Vagina (tissue), 2 donors: Measurements from ENCODE around the gene FCER2. TPM values are rescaled to one million over a fixed set of nuclear protein-coding genes. Genes with fewer than 3 reads are reported as not detected.

Experiments used
- DNase-seq, 2 donors: peaks; one replicate each; pipeline ENCODE4 v3.0.0-alpha.2; 2017; ENCODE audit errors: extremely low spot score in 2 of 2
- H3K27ac ChIP-seq: fragments of 200-600 bp; sonication (generic); one replicate; pipeline ENCODE4 v1.5.1; 2019
- H3K27me3 ChIP-seq: fragments of 200-600 bp; sonication (generic); one replicate; pipeline ENCODE4 v1.5.1; 2019
- H3K36me3 ChIP-seq, 2 donors: fragments of 200-600 bp; sonication (generic); one replicate each; pipeline ENCODE4 v1.5.1; 2017 to 2019
- H3K4me1 ChIP-seq: fragments of 200-600 bp; sonication (generic); one replicate; pipeline ENCODE4 v1.5.1; 2019
- H3K4me3 ChIP-seq, 2 donors: fragments of 200-600 bp; sonication (generic); 1 replicate in 1 of 2; 2 replicates in 1 of 2; pipeline ENCODE4 v1.5.1; 2016 to 2019
- H3K9me3 ChIP-seq: fragments of 200-600 bp; sonication (generic); one replicate; pipeline ENCODE4 v1.5.1; 2019
- POLR2A ChIP-seq, 2 donors: fragments of 450-650 bp; IDR thresholded peaks; one replicate each; pipeline ENCODE4 v1.6.1; 2017; ENCODE audit warnings: antibody characterized with exemption in 2 of 2, mild to moderate bottlenecking in 2 of 2, moderate library complexity in 2 of 2
- POLR2AphosphoS5 ChIP-seq, 2 donors: sonication (generic); formaldehyde crosslinking; IDR thresholded peaks; one replicate each; pipeline ENCODE4 v1.9.0; 2017; ENCODE audit warnings: antibody characterized with exemption in 2 of 2, mild to moderate bottlenecking in 2 of 2, low read depth in 1 of 2; ENCODE audit not compliant: insufficient read depth in 1 of 2
- intact Hi-C: fragments of 100-400 bp; cut with DNase I; formaldehyde crosslinking; loops from one replicate; pipeline ENCODE4 v1.15.1; 2023
- total RNA-seq: library from RNA; depleted of rRNA; stranded (reverse); fragments of >200 nt; gene quantifications from one replicate; pipeline ENCODE4 v1.2.3, GENCODE V29; 2016
- TF ChIP-seq, protein P1 (sequence below), 3 experiments: fragments of 450-650 bp in 2 of 3; fragments of 200-600 bp in 1 of 3; sonication (generic) in 1 of 3; IDR thresholded peaks; one replicate each; pipeline ENCODE4 v1.5.1; 2017 to 2019; ENCODE audit warnings: antibody characterized with exemption in 3 of 3, mild to moderate bottlenecking in 2 of 3, moderate library complexity in 2 of 3

FCER2 gene
- total RNA-seq, 1 donor from 2014 or later = not detected

DNA sequence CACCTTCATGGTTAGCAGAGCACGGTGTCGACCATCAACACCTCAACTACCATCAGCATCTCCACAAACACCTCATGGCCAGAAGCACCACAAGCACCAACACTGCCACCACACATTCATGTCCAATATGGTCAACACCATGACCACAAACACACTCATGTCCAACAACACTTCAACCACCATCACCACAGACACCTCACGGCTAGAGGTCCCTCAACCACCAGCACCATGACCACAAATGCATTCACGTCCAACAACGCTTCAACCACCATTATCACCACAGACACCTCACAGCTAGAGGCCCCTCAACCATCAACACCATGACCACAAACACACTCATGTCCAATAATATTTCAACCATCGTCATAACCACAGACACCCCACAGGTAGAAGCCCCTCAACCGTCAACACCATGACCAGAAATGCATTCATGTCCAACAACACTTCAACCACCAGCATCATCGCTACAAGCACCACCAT, 11.1 kb downstream of the FCER2 start:
- DNase-seq = no peak
- Histone ChIP-seq H3K27ac (no peak overlapping the region), H3K36me3 (no peaks in the 10 kb centered on the region), H3K9me3 (no peaks in the 10 kb centered on the region), H3K4me1 (no peaks in the 10 kb centered on the region), H3K4me3 (no peak overlapping the region), H3K27me3 (no peaks in the 10 kb centered on the region)
- TF ChIP-seq POLR2AphosphoS5 (IDR thresholded peaks at IDR 0.05; ENCODE audit: insufficient read depth in 1 of 2, low read depth in 1 of 2) (no peak), POLR2A (IDR thresholded peaks at IDR 0.05) (no peak)
- TF ChIP-seq, protein P1, sequence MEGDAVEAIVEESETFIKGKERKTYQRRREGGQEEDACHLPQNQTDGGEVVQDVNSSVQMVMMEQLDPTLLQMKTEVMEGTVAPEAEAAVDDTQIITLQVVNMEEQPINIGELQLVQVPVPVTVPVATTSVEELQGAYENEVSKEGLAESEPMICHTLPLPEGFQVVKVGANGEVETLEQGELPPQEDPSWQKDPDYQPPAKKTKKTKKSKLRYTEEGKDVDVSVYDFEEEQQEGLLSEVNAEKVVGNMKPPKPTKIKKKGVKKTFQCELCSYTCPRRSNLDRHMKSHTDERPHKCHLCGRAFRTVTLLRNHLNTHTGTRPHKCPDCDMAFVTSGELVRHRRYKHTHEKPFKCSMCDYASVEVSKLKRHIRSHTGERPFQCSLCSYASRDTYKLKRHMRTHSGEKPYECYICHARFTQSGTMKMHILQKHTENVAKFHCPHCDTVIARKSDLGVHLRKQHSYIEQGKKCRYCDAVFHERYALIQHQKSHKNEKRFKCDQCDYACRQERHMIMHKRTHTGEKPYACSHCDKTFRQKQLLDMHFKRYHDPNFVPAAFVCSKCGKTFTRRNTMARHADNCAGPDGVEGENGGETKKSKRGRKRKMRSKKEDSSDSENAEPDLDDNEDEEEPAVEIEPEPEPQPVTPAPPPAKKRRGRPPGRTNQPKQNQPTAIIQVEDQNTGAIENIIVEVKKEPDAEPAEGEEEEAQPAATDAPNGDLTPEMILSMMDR (IDR thresholded peaks at IDR 0.05) = no peak
- intact Hi-C loops = no loop called here

DNA sequence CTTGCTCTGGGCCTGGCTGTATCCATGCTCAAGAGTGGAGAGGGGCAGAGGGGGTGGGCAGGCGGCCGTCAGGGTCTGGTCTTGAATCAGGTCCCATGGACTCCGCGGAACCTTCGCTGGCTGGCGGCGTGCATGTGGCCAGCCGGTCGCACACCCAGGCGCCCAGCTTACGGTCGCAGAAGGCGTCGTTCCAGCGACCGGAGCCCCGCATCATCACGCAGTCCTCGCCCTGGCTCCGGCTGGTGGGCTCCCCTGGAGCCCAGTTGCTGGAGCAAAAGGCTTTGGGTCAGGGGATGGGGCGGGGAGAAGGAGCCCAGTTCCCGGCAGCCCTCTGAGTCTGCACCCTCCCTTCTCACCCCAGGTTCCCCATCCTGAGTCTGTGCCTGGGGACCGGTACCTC, 12.8 kb downstream of the FCER2 start:
- H3K9me3 ChIP-seq = no peaks in the 10 kb centered on the region
- H3K4me3 ChIP-seq = no peak overlapping the region
- no peak for DNase-seq
- H3K27me3 ChIP-seq = no peaks in the 10 kb centered on the region
- no peaks in the 10 kb centered on the region for H3K4me1 ChIP-seq
- intact Hi-C loops = loop anchor here (10.0 kb wide), 1 partner anchor 594 kb away; no protein-coding TSS in a partner anchor
- peaks cover 0 to 6% of the 10 kb centered on the region in 2 donors for H3K36me3 ChIP-seq
- no peak overlapping the region for H3K27ac ChIP-seq
- TF ChIP-seq POLR2AphosphoS5 (IDR thresholded peaks at IDR 0.05; ENCODE audit: insufficient read depth in 1 of 2, low read depth in 1 of 2) (no peak), POLR2A (IDR thresholded peaks at IDR 0.05) (no peak)
- TF ChIP-seq, protein P1 (IDR thresholded peaks at IDR 0.05) = no peak

DNA sequence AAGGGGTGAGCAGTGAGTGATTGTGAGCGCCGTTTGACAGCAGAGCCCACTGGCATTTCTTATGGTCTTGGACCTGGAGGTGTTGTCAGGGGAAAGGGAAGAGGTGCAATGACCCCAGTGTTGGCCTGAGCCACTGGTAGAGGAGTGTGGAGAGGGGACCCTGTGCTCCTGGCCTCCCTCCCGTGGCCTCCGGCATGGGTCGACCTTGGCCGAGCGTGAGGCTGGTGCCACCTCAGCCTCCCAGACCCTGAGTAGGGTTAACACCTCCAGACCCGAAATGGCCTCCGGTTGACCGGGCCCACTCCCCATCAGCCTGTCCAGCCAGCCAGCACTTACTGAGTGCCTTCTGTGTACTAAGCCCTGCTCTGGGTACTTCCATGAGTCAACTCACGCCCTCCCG, 14.8 kb downstream of the FCER2 start:
- no peaks in the 10 kb centered on the region for H3K9me3 ChIP-seq
- peaks cover 0 to 23% of the 10 kb centered on the region in 2 donors for H3K36me3 ChIP-seq
- no peaks in the 10 kb centered on the region for H3K27me3 ChIP-seq
- no peak for DNase-seq
- intact Hi-C loops = loop anchor here (10.0 kb wide), 1 partner anchor 592 kb away; no protein-coding TSS in a partner anchor
- TF ChIP-seq, protein P1 (IDR thresholded peaks at IDR 0.05) = no peak
- TF ChIP-seq POLR2AphosphoS5 (IDR thresholded peaks at IDR 0.05; ENCODE audit: insufficient read depth in 1 of 2, low read depth in 1 of 2) = no peak
- TF ChIP-seq POLR2A (IDR thresholded peaks at IDR 0.05) = no peak
- peaks cover 3% of the 10 kb centered on the region for H3K4me1 ChIP-seq
- no peak overlapping the region for H3K27ac ChIP-seq
- no peak overlapping the region for H3K4me3 ChIP-seq

DNA sequence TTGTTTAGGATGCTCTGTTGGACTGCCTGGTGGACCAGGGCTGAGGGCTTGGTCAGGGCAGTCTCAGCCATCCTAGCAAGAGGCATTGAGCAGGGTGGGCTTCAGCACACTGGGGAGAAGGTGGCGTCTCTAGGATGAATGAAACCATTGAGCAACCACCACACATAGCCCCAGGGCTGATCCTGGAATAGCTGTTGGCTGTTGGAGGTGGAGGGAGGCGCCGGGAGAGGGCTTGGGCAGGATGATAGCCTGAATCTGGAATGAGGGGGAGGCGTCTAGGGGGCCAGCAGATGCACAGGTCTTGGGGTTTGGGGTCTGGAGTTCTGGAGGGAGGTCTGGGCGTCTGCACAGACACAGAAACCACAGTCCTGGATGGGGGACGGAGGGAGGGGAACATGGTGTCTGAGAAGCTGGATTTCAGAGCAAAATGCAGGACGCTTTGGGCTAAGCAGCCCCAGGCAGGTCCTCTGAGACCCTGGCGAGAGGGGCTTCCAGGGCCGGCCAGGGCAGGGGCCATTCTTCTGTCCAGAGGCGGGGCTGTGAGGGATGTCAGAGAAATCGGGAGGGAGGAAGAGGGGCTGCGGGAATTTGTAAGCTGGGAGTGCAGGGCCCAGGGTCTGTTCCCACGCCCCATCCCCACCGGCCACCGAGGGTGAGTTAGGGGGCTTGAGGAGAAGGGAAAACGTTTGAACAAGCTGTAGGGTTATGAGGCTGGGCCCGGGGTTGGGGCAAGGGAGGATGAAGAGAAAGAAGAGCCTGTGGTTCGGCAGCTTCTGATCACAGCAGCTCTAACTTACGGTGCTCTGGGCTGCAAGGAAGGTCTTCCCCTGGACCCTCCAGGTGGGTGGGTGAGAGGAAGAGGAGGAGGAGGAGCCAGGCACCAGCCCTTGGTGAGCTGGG, 16.1 kb downstream of the FCER2 start:
- Histone ChIP-seq H3K27ac (no peak overlapping the region), H3K27me3 (no peaks in the 10 kb centered on the region), H3K36me3 (peaks cover 0 to 23% of the 10 kb centered on the region in 2 donors), H3K9me3 (no peaks in the 10 kb centered on the region), H3K4me1 (peaks cover 14% of the 10 kb centered on the region), H3K4me3 (no peak overlapping the region)
- no peak for TF ChIP-seq POLR2AphosphoS5 (IDR thresholded peaks at IDR 0.05; ENCODE audit: insufficient read depth in 1 of 2, low read depth in 1 of 2)
- no peak for TF ChIP-seq POLR2A (IDR thresholded peaks at IDR 0.05)
- TF ChIP-seq, protein P1 (IDR thresholded peaks at IDR 0.05) = no peak
- intact Hi-C loops = loop anchor here (10.0 kb wide), 1 partner anchor 591 kb away; no protein-coding TSS in a partner anchor
- DNase-seq = no peak
